HL-60 (cell line): ENCODE measurements around the gene MCM7.
A peak's percentile ranks its signal among the peaks of the same experiment; 100 is the strongest.

ENCODE experiments used
- DNase-seq, 2 experiments: peaks; one replicate each; pipeline ENCODE4 v3.0.0-alpha.2; 2010 to 2020; ENCODE audit warnings: low read depth in 1 of 2, low spot score in 1 of 2
- H3K27ac ChIP-seq: fragments of 250-450 bp; sonication (Bioruptor Pico); replicated peaks from 2 replicates; pipeline ENCODE4 v1.5.1; 2020; ENCODE audit warnings: mild to moderate bottlenecking, moderate library complexity
- H3K27me3 ChIP-seq: fragments of 250-450 bp; sonication (Bioruptor Pico); 2 replicates; pipeline ENCODE4 v1.5.1; 2021; ENCODE audit warnings: mild to moderate bottlenecking, moderate library complexity; ENCODE audit not compliant: insufficient read depth, poor library complexity, severe bottlenecking
- H3K4me3 ChIP-seq: replicated peaks from 2 replicates; pipeline ENCODE4 v1.5.1; 2011; ENCODE audit warnings: mild to moderate bottlenecking, control low read depth, low read length; ENCODE audit not compliant: insufficient read depth
- CTCF ChIP-seq: IDR thresholded peaks from one replicate; pipeline ENCODE4 v1.5.1; 2011; ENCODE audit warnings: low read length, control low read depth, inconsistent platforms; ENCODE audit not compliant: insufficient read depth
- GABPA ChIP-seq: IDR thresholded peaks from 2 replicates; pipeline ENCODE4 v1.6.1; 2012; ENCODE audit warnings: low read depth
- POLR2AphosphoS5 ChIP-seq: IDR thresholded peaks from 2 replicates; pipeline ENCODE4 v1.6.1; 2012; ENCODE audit warnings: low read depth
- REST ChIP-seq: IDR thresholded peaks from 2 replicates; pipeline ENCODE4 v1.6.1; 2012; ENCODE audit warnings: low read depth; ENCODE audit not compliant: insufficient replicate concordance
- SPI1 ChIP-seq: IDR thresholded peaks from 2 replicates; pipeline ENCODE4 v1.6.1; 2012; ENCODE audit warnings: low read depth, mild to moderate bottlenecking, borderline replicate concordance

The MCM7 gene

GRCh38 chr7:100107890-100108289 is 6.7 kb upstream of the MCM7 start:
- Histone ChIP-seq H3K27ac (no peak overlapping the region), H3K27me3 (no peaks in the 10 kb centered on the region), H3K4me3 (no peak overlapping the region)
- no peak for TF ChIP-seq REST
- no peak; the same call in 1 of the 2 replicates for TF ChIP-seq POLR2AphosphoS5
- no peak for TF ChIP-seq CTCF
- TF ChIP-seq SPI1: 0 out of 2 replicates have a peak, but pooled peaks have one; percentile 5
- TF ChIP-seq GABPA: no peak
- no peak for DNase-seq

GRCh38 chr7:100107125-100107737 is 6.0 kb upstream of the MCM7 start:
- no peak for DNase-seq
- no peaks in the 10 kb centered on the region for H3K27me3 ChIP-seq
- H3K27ac ChIP-seq: no peak overlapping the region
- H3K4me3 ChIP-seq: no peak overlapping the region
- no peak for TF ChIP-seq CTCF
- TF ChIP-seq POLR2AphosphoS5: no peak
- TF ChIP-seq GABPA: no peak
- TF ChIP-seq REST: no peak
- no peak for TF ChIP-seq SPI1

- Histone ChIP-seq H3K4me3 (no peak overlapping the region), H3K27ac (no peak overlapping the region), H3K27me3 (no peaks in the 10 kb centered on the region)
- no peak for DNase-seq
- no peak for TF ChIP-seq POLR2AphosphoS5
Observed at GRCh38 chr7:100106633-100107032, 5.4 kb upstream of the MCM7 start.

- DNase-seq: no peak
Observed at GRCh38 chr7:100105534-100105933, 4.3 kb upstream of the MCM7 start.

More at GRCh38 chr7:100105534-100105933, 4.3 kb upstream of the MCM7 start:
- H3K27ac ChIP-seq: no peak overlapping the region
- no peak overlapping the region for H3K4me3 ChIP-seq
- no peak for TF ChIP-seq CTCF
- TF ChIP-seq GABPA: no peak
- TF ChIP-seq SPI1: no peak
- no peak for TF ChIP-seq REST
- no peak for TF ChIP-seq POLR2AphosphoS5
- no peaks in the 10 kb centered on the region for H3K27me3 ChIP-seq
